RWPE1 (cell line): ENCODE data around the gene NR4A3.

ENCODE experiments used
- CTCF ChIA-PET: fragments of 350-600 bp; sonication (Branson Sonifier 250); formaldehyde crosslinking; extraction: SDS; loops from one replicate; lab custom pipeline; 2021; lab: Yijun Ruan, JAX
- POLR2A ChIA-PET: fragments of 400-600 bp; formaldehyde crosslinking; extraction: SDS; loops from one replicate; lab custom pipeline; 2020; ENCODE audit warnings: antibody characterized with exemption; ENCODE audit not compliant: low non-redundant PET; lab: Yijun Ruan, JAX
- DNase-seq: peaks from one replicate; pipeline ENCODE4 v3.0.0; 2012; ENCODE audit warnings: low spot score
- H3K27ac ChIP-seq: fragments of 450-650 bp; 2 replicates; pipeline ENCODE4 v1.5.1; 2017
- TF ChIP-seq, protein P1 (sequence below): fragments of 450-650 bp; conservative IDR thresholded peaks from 2 replicates; pipeline ENCODE4 v1.5.1; 2017; ENCODE audit warnings: low read depth, mild to moderate bottlenecking

Gene NR4A3

DNA sequence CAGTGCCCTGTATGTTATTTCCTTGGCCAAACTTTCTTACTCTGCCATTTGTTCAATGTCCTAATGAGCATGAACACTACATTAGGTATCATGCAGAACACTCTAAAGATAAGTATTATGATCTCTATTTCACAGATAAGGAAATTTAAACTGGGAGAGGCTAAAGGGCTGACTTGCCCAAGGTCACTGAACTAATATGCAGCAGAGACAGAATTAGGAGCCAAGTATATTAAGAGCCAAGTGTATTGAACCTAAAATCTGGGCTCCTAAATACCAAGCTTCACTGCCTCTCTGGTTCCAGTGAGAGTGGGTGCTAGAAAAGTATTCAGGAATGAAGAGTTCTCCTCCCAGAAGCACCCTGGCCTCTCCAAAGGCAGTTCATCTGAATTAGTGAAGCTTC, 13.5 kb downstream of the NR4A3 start:
- DNase-seq, result no peak
- no peak overlapping the region for H3K27ac ChIP-seq
- CTCF ChIA-PET, result no interaction called here
- TF ChIP-seq, protein P1, sequence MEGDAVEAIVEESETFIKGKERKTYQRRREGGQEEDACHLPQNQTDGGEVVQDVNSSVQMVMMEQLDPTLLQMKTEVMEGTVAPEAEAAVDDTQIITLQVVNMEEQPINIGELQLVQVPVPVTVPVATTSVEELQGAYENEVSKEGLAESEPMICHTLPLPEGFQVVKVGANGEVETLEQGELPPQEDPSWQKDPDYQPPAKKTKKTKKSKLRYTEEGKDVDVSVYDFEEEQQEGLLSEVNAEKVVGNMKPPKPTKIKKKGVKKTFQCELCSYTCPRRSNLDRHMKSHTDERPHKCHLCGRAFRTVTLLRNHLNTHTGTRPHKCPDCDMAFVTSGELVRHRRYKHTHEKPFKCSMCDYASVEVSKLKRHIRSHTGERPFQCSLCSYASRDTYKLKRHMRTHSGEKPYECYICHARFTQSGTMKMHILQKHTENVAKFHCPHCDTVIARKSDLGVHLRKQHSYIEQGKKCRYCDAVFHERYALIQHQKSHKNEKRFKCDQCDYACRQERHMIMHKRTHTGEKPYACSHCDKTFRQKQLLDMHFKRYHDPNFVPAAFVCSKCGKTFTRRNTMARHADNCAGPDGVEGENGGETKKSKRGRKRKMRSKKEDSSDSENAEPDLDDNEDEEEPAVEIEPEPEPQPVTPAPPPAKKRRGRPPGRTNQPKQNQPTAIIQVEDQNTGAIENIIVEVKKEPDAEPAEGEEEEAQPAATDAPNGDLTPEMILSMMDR, result no peak
- POLR2A ChIA-PET, result no interaction called here

DNA sequence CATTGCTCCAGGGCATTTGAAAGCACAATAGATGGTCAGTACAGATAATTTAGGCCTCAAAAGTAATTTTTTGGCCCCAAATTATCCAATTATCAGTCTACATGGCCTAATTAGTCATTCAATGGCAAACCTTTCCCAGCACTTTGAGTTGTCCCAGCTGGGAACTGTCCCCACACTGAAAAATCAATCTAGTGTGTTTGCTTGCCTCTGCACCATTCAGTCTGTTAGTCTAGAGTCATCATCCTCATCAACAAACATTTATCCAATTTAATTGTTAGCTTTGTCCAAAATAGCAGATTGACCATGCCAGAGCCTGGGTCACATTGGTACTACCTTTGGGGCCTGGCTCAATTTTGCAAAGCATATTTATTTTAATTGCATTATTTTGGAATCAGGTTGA, 13.9 kb downstream of the NR4A3 start:
- CTCF ChIA-PET, result interaction anchor here (0.5 to 0.9 kb wide), 2 partner anchors 21 to 566 kb away, joined by 4 to 6 read pairs; no protein-coding TSS in a partner anchor

DNA sequence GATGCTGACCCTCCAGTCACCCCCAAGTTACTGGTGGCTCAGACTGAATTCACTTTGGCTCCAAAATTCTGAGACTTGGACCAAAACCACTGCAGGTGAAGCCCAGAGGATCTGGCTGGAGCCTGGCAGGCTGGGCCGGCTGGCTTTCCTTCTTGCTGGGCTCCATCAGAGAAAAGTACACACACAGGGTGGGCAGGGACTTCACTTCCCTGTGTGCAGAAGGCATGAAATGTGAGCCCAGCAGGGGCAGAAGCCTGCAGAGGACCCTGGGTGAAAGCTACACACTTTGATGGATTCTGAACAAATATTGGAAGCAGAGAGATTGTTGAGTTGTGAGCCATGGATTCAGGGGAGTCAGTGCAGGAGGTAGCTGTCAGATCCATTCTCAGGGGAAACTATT, 18.4 kb downstream of the NR4A3 start:
- CTCF ChIA-PET, result no interaction called here
- POLR2A ChIA-PET, result no interaction called here
- DNase-seq, result no peak
- no peak overlapping the region for H3K27ac ChIP-seq
- TF ChIP-seq, protein P1, result no peak

More for the DNA sequence above, 13.9 kb downstream of the NR4A3 start:
- DNase-seq, result no peak
- POLR2A ChIA-PET, result no interaction called here
- TF ChIP-seq, protein P1, result no peak
- H3K27ac ChIP-seq, result no peak overlapping the region

DNA sequence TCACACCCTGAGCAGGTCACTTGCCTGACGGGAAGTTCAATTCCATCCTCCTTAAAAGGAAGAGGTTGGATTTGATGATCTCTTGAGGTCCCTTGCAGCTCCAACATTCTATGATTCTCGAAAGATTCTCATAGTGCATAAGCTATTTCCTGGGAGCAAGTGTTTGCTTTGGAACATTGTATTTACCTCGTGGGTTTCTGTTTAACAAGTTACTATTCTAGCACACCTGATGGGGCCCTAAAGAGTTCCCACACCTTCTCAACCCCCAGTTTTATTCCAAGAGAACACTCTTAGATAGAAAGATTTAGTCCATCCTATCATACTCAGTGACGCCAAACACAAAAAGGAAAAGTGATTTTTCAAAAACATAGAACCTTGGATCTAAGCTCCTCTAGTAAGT, 23.4 kb downstream of the NR4A3 start:
- ChIA-PET CTCF (no interaction called here), POLR2A (no interaction called here)
- TF ChIP-seq, protein P1, result no peak
- no peak for DNase-seq
- no peak overlapping the region for H3K27ac ChIP-seq

DNA sequence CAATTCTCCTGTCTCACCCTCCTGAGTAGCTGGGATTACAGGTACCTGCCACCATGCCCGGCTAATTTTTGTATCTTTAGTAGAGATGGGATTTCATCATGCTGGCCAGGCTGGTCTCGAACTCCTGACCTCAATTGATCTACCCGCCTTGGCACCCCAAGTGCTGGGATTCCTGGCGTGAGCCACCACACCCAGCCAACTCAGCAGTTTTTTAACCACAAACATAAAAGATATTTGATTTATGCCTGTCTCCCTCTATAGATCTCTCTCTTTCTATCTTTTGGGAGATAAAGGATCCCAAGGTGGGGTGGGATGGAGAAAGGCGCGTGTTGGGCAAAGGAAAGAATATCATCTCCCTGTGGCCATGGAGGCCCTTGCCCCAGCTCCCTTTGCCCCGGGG, 26.8 kb downstream of the NR4A3 start:
- DNase-seq, result no peak
- no peak overlapping the region for H3K27ac ChIP-seq
- CTCF ChIA-PET, result interaction anchor here (0.6 kb wide), 1 partner anchor 117 kb away, joined by 4 read pairs; no protein-coding TSS in a partner anchor
- POLR2A ChIA-PET, result no interaction called here
- TF ChIP-seq, protein P1, result no peak

DNA sequence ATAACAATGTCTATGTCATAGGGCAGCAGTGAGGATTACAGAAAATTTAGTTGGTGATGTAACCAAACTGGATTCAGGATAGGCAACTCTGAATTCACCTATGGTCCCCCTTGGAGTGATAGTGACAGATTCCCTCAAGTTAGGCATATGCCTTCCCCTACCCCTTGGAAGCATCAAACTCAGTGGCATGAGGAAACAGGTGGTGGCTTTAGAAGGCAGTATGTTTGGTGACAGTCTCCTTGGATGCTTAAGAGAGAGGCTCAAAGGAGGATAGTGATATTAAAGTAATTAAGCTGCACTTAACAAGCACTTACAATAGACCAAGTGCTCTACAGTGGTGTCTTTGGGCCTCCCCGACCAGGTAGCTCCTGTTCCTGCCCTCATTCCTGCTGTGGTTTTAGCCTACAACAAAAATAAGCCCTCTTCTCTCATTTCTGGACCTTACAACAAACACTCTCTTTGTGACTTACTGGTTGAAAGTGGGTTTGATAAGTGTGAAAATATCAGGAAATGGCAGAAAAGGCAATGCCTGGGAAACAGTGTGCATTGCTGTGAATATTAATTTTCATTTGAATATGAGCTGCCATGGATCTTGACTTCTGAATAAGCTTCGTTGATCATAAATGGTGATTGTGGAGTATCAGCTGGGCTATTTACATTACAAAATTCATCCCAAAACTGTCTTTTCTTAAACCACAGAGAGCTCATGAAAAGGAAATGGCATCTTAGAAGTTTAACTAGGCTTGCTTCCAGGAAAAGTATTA, 29.2 kb downstream of the NR4A3 start:
- H3K27ac ChIP-seq, result no peak overlapping the region
- ChIA-PET POLR2A (no interaction called here), CTCF (no interaction called here)
- DNase-seq, result no peak
- TF ChIP-seq, protein P1, result no peak
